Measurements from ENCODE around the gene MAN1C1.
A peak's percentile ranks its signal among the peaks of the same experiment; 100 is the strongest.

The MAN1C1 gene

GRCh38 chr1:25818569-25818968, 202.0 kb downstream of the MAN1C1 start:
- Mint-ChIP-seq H3K27me3 (ENCODE audit: low read depth) (no peaks in the 10 kb centered on the region), H3K9me3 (no peaks in the 10 kb centered on the region), H3K27ac (peak overlapping the region; percentile 99 to 100 (median 100)), H3K4me3 (peak overlapping the region; percentile 98 to 99 (median 98)), H3K36me3 (ENCODE audit: low read depth) (peaks cover 10% of the 10 kb centered on the region), H3K4me1 (peaks cover 37% of the 10 kb centered on the region)
- TF ChIP-seq CTCF (IDR thresholded peaks at IDR 0.05; ENCODE audit: unreplicated experiment in 3 of 3) = no peak

- TF ChIP-seq CTCF (IDR thresholded peaks at IDR 0.05; ENCODE audit: unreplicated experiment in 3 of 3) = no peak
- Mint-ChIP-seq H3K36me3 (ENCODE audit: low read depth) (peaks cover 9% of the 10 kb centered on the region), H3K27ac (peak within 1 kb of the TSS; percentile 99 to 100 (median 100)), H3K9me3 (no peaks in the 10 kb centered on the region), H3K27me3 (ENCODE audit: low read depth) (no peaks in the 10 kb centered on the region), H3K4me1 (peaks cover 37% of the 10 kb centered on the region), H3K4me3 (peak within 1 kb of the TSS; percentile 98 to 99 (median 98))
Measured at GRCh38 chr1:25819491-25820246, 203.1 kb downstream of the MAN1C1 start, which contains the start of gene MTFR1L. Gene MTFR1L (plus strand): TSS chr1:25819954. CDS start chr1:25823105, 3,151 bp downstream.

GRCh38 chr1:25820247-25821111, 203.9 kb downstream of the MAN1C1 start:
- H3K9me3 Mint-ChIP-seq = no peaks in the 10 kb centered on the region
- peak overlapping the region; percentile 98 to 99 (median 98) for H3K4me3 Mint-ChIP-seq
- H3K27ac Mint-ChIP-seq = peak overlapping the region; percentile 91 to 100 (median 94)
- TF ChIP-seq CTCF (IDR thresholded peaks at IDR 0.05; ENCODE audit: unreplicated experiment in 3 of 3) = no peak
- no peaks in the 10 kb centered on the region for H3K27me3 Mint-ChIP-seq (ENCODE audit: low read depth)
- peaks cover under 1% of the 10 kb centered on the region for H3K36me3 Mint-ChIP-seq (ENCODE audit: low read depth)
- peaks cover 37% of the 10 kb centered on the region for H3K4me1 Mint-ChIP-seq

GRCh38 chr1:25821112-25821476, 204.5 kb downstream of the MAN1C1 start:
- no peaks in the 10 kb centered on the region for H3K27me3 Mint-ChIP-seq (ENCODE audit: low read depth)
- no peaks in the 10 kb centered on the region for H3K9me3 Mint-ChIP-seq
- TF ChIP-seq CTCF (IDR thresholded peaks at IDR 0.05; ENCODE audit: unreplicated experiment in 3 of 3) = no peak
- H3K27ac Mint-ChIP-seq = peak overlapping the region; percentile 91 to 94 (median 94)
- peaks cover 4% of the 10 kb centered on the region for H3K36me3 Mint-ChIP-seq (ENCODE audit: low read depth)
- peaks cover 37% of the 10 kb centered on the region for H3K4me1 Mint-ChIP-seq
- H3K4me3 Mint-ChIP-seq = peak overlapping the region; percentile 91 to 97 (median 93)

GRCh38 chr1:25821630-25822091, 205.1 kb downstream of the MAN1C1 start:
- Mint-ChIP-seq H3K4me1 (peaks cover 37% of the 10 kb centered on the region), H3K4me3 (peak overlapping the region; percentile 91 to 97 (median 93)), H3K27ac (peak overlapping the region; percentile 63 to 91 (median 87)), H3K36me3 (ENCODE audit: low read depth) (peaks cover 8% of the 10 kb centered on the region), H3K27me3 (ENCODE audit: low read depth) (no peaks in the 10 kb centered on the region), H3K9me3 (no peaks in the 10 kb centered on the region)
- TF ChIP-seq CTCF (IDR thresholded peaks at IDR 0.05; ENCODE audit: unreplicated experiment in 3 of 3) = no peak

Data from nephron (organoid).